ENCODE results near the gene ITPR1.

The ITPR1 gene

GRCh38 chr3:4546346-4547178 is 53.4 kb downstream of the ITPR1 start:
- Histone ChIP-seq H3K27ac (ENCODE audit: low read depth, low read length) (no peak overlapping the region), H3K4me1 (ENCODE audit: insufficient read depth, low read length) (peaks cover 15% of the 10 kb centered on the region)

GRCh38 chr3:4547799-4548198 is 54.7 kb downstream of the ITPR1 start:
- Histone ChIP-seq H3K27me3 (ENCODE audit: control insufficient read depth in 1 of 2, insufficient read depth in 2 of 2, low read length in 2 of 2) (no peaks in the 10 kb centered on the region), H3K9me3 (ENCODE audit: low read length) (no peaks in the 10 kb centered on the region), H3K27ac (ENCODE audit: low read depth, low read length) (no peak overlapping the region), H3K4me1 (ENCODE audit: insufficient read depth, low read length) (peaks cover 15% of the 10 kb centered on the region), H3K36me3 (ENCODE audit: insufficient read depth, low read length) (no peaks in the 10 kb centered on the region), H3K4me3 (ENCODE audit: low read depth in 1 of 2, low read length in 2 of 2) (no peak overlapping the region), H3K9ac (ENCODE audit: low read length) (no peak overlapping the region)

More at GRCh38 chr3:4546346-4547178, 53.4 kb downstream of the ITPR1 start:
- no peak overlapping the region for H3K4me3 ChIP-seq (ENCODE audit: low read depth in 1 of 2, low read length in 2 of 2)
- H3K27me3 ChIP-seq (ENCODE audit: control insufficient read depth in 1 of 2, insufficient read depth in 2 of 2, low read length in 2 of 2): no peaks in the 10 kb centered on the region
- no peak overlapping the region for H3K9ac ChIP-seq (ENCODE audit: low read length)
- H3K9me3 ChIP-seq (ENCODE audit: low read length): no peaks in the 10 kb centered on the region
- no peaks in the 10 kb centered on the region for H3K36me3 ChIP-seq (ENCODE audit: insufficient read depth, low read length)

DNA sequence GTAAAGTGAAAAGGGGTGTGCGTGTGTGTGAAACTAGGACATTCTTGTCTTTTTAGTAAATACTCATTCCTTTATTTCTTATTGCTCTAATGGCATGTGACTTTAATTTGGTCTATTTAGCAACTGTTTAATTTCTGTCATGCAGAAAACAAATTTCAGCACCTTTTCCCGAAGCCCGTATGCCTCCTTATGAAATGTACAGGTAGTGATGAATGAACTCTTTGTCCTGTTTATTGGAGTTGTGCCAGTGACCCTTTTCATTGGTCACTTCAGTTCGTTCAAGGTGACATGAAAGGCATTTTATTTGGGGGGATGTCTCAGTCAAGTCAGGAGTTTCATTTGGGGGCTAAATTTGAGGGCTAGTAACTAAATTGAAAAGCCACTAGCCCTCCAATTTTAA is 55.2 kb downstream of the ITPR1 start:
- Histone ChIP-seq H3K4me3 (ENCODE audit: low read depth in 1 of 2, low read length in 2 of 2) (no peak overlapping the region), H3K9ac (ENCODE audit: low read length) (no peak overlapping the region), H3K27me3 (ENCODE audit: control insufficient read depth in 1 of 2, insufficient read depth in 2 of 2, low read length in 2 of 2) (no peaks in the 10 kb centered on the region), H3K4me1 (ENCODE audit: insufficient read depth, low read length) (peaks cover 15% of the 10 kb centered on the region), H3K9me3 (ENCODE audit: low read length) (no peaks in the 10 kb centered on the region), H3K27ac (ENCODE audit: low read depth, low read length) (no peak overlapping the region), H3K36me3 (ENCODE audit: insufficient read depth, low read length) (no peaks in the 10 kb centered on the region)

DNA sequence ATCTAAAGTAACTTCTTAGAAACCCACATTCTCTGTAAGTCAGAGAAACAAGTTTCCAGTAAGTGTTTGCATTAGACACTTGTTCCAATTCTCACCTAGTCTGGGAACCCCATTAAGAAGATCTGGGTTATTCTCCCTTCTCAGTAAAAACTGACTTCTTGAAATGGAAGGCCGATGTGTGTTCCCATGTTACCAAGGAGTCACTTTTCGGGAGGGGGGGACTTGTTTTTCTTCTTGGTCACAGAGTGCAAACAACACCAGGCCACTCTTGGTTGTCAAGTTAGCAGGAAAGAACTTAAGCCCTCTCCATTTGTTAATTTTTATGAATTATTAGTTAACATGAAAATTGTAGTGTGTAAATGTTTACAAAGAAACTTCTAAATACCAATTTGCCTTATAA is 55.6 kb downstream of the ITPR1 start:
- Histone ChIP-seq H3K9ac (ENCODE audit: low read length) (no peak overlapping the region), H3K4me1 (ENCODE audit: insufficient read depth, low read length) (peaks cover 15% of the 10 kb centered on the region), H3K4me3 (ENCODE audit: low read depth in 1 of 2, low read length in 2 of 2) (no peak overlapping the region), H3K27me3 (ENCODE audit: control insufficient read depth in 1 of 2, insufficient read depth in 2 of 2, low read length in 2 of 2) (no peaks in the 10 kb centered on the region), H3K9me3 (ENCODE audit: low read length) (no peaks in the 10 kb centered on the region), H3K36me3 (ENCODE audit: insufficient read depth, low read length) (no peaks in the 10 kb centered on the region), H3K27ac (ENCODE audit: low read depth, low read length) (no peak overlapping the region)

DNA sequence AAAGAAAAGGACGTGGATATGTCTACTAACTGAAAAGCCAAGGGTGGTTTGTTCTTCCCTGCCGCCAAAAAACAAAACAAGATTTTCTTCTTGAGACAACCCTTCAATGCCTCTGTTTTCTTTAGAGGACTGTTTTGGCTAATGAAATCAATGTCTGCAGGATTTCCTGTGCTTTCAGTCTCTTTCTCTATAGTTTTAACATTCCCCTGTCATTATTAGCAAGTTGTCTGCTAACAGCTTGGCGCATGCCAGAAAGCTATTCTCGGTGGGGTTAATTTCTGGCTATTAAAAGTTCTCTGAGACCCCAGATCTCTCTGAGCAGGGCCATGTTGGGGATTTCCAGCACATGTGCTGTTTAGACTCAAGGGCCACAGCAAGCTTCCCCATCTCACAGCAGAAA is 56.7 kb downstream of the ITPR1 start:
- no peaks in the 10 kb centered on the region for H3K27me3 ChIP-seq (ENCODE audit: control insufficient read depth in 1 of 2, insufficient read depth in 2 of 2, low read length in 2 of 2)
- peaks cover 15% of the 10 kb centered on the region for H3K4me1 ChIP-seq (ENCODE audit: insufficient read depth, low read length)
- no peaks in the 10 kb centered on the region for H3K9me3 ChIP-seq (ENCODE audit: low read length)
- no peaks in the 10 kb centered on the region for H3K36me3 ChIP-seq (ENCODE audit: insufficient read depth, low read length)
- H3K27ac ChIP-seq (ENCODE audit: low read depth, low read length): no peak overlapping the region
- H3K4me3 ChIP-seq (ENCODE audit: low read depth in 1 of 2, low read length in 2 of 2): no peak overlapping the region
- H3K9ac ChIP-seq (ENCODE audit: low read length): no peak overlapping the region

DNA sequence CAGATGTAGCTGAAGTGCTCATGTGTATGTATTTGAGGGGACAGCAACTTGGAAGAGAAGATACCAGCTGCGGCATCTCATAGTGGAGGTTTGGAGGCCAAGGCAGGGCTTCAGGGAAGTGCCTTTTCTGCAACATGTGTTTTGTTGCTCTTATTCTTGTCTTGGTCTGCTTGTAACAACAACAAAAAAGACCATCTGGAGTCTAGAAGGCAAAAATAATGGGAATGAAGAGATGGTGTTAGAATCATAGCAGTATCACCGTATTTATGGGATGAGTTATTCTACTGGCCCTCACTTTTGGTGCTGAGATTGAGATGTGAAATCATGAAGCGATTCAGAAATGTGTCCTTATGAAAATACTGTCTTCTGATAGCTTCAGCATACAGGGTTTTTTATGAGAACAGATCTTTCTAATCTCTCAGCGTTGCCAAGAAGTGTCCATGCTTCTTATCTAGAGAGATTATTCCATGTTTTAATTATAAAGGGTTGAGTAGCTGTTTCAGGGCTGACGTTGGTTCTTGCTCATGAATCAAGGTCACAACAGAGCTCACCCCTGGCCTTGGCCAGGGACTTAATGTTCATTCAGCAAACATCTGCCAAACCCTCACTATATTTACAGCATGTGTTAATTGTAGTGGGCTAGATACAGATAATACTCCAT is 58.0 kb downstream of the ITPR1 start:
- Histone ChIP-seq H3K4me3 (ENCODE audit: low read depth in 1 of 2, low read length in 2 of 2) (no peak overlapping the region), H3K9ac (ENCODE audit: low read length) (no peak overlapping the region), H3K36me3 (ENCODE audit: insufficient read depth, low read length) (no peaks in the 10 kb centered on the region), H3K27me3 (ENCODE audit: control insufficient read depth in 1 of 2, insufficient read depth in 2 of 2, low read length in 2 of 2) (no peaks in the 10 kb centered on the region), H3K27ac (ENCODE audit: low read depth, low read length) (no peak overlapping the region), H3K4me1 (ENCODE audit: insufficient read depth, low read length) (peaks cover 13% of the 10 kb centered on the region), H3K9me3 (ENCODE audit: low read length) (no peaks in the 10 kb centered on the region)

DNA sequence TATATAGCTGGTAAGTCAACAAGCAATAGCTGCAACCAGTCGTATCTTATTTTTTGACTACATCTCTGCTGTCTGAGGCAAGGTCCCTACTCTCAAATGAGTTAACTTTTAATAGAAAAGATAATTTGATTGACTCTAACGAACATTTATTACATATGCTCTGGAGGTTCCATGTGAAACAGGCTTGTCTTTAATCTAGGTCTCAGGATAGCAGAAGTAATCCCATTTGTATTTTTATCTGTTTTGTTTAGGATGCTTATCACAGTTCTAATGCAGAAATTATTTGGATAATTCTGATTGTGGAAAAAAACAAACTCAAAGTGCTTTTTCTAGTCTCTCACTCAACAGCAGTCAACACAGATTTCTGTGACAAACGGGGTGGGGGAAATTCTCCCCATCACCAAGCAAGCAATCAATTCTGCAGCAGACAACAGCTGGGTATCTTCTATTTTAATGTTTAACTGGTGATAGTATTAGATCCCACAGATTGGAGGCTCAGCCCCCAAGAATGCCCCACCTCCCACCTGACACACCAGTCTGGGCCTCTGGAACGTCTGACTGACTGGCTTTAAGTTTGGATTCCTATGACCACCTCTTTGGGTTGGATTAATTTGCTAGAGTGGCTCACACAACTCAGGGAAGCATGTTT is 58.8 kb downstream of the ITPR1 start:
- no peaks in the 10 kb centered on the region for H3K36me3 ChIP-seq (ENCODE audit: insufficient read depth, low read length)
- no peak overlapping the region for H3K9ac ChIP-seq (ENCODE audit: low read length)
- H3K27ac ChIP-seq (ENCODE audit: low read depth, low read length): no peak overlapping the region
- H3K4me3 ChIP-seq (ENCODE audit: low read depth in 1 of 2, low read length in 2 of 2): no peak overlapping the region
- H3K27me3 ChIP-seq (ENCODE audit: control insufficient read depth in 1 of 2, insufficient read depth in 2 of 2, low read length in 2 of 2): no peaks in the 10 kb centered on the region
- H3K4me1 ChIP-seq (ENCODE audit: insufficient read depth, low read length): peaks cover 7% of the 10 kb centered on the region
- no peaks in the 10 kb centered on the region for H3K9me3 ChIP-seq (ENCODE audit: low read length)

GRCh38 chr3:4552811-4553210 is 59.7 kb downstream of the ITPR1 start:
- Histone ChIP-seq H3K9ac (ENCODE audit: low read length) (no peak overlapping the region), H3K36me3 (ENCODE audit: insufficient read depth, low read length) (no peaks in the 10 kb centered on the region), H3K9me3 (ENCODE audit: low read length) (no peaks in the 10 kb centered on the region), H3K27me3 (ENCODE audit: control insufficient read depth in 1 of 2, insufficient read depth in 2 of 2, low read length in 2 of 2) (no peaks in the 10 kb centered on the region), H3K4me1 (ENCODE audit: insufficient read depth, low read length) (no peaks in the 10 kb centered on the region), H3K4me3 (ENCODE audit: low read depth in 1 of 2, low read length in 2 of 2) (no peak overlapping the region), H3K27ac (ENCODE audit: low read depth, low read length) (no peak overlapping the region)

- Histone ChIP-seq H3K36me3 (ENCODE audit: insufficient read depth, low read length) (no peaks in the 10 kb centered on the region), H3K27me3 (ENCODE audit: control insufficient read depth in 1 of 2, insufficient read depth in 2 of 2, low read length in 2 of 2) (no peaks in the 10 kb centered on the region), H3K9ac (ENCODE audit: low read length) (no peak overlapping the region), H3K27ac (ENCODE audit: low read depth, low read length) (no peak overlapping the region), H3K4me1 (ENCODE audit: insufficient read depth, low read length) (peaks cover 9% of the 10 kb centered on the region), H3K9me3 (ENCODE audit: low read length) (no peaks in the 10 kb centered on the region), H3K4me3 (ENCODE audit: low read depth in 1 of 2, low read length in 2 of 2) (no peak overlapping the region)
These were observed 68.5 kb downstream of the ITPR1 start for GRCh38 chr3:4561661-4562060.

GRCh38 chr3:4562595-4562994 is 69.4 kb downstream of the ITPR1 start:
- no peaks in the 10 kb centered on the region for H3K36me3 ChIP-seq (ENCODE audit: insufficient read depth, low read length)
- no peak overlapping the region for H3K4me3 ChIP-seq (ENCODE audit: low read depth in 1 of 2, low read length in 2 of 2)
- no peak overlapping the region for H3K9ac ChIP-seq (ENCODE audit: low read length)
- no peak overlapping the region for H3K27ac ChIP-seq (ENCODE audit: low read depth, low read length)
- peaks cover 9% of the 10 kb centered on the region for H3K4me1 ChIP-seq (ENCODE audit: insufficient read depth, low read length)
- no peaks in the 10 kb centered on the region for H3K27me3 ChIP-seq (ENCODE audit: control insufficient read depth in 1 of 2, insufficient read depth in 2 of 2, low read length in 2 of 2)
- no peaks in the 10 kb centered on the region for H3K9me3 ChIP-seq (ENCODE audit: low read length)

GRCh38 chr3:4564270-4564669 is 71.1 kb downstream of the ITPR1 start:
- Histone ChIP-seq H3K27me3 (ENCODE audit: control insufficient read depth in 1 of 2, insufficient read depth in 2 of 2, low read length in 2 of 2) (no peaks in the 10 kb centered on the region), H3K27ac (ENCODE audit: low read depth, low read length) (no peak overlapping the region), H3K4me3 (ENCODE audit: low read depth in 1 of 2, low read length in 2 of 2) (no peak overlapping the region), H3K4me1 (ENCODE audit: insufficient read depth, low read length) (peaks cover 9% of the 10 kb centered on the region), H3K9ac (ENCODE audit: low read length) (no peak overlapping the region), H3K9me3 (ENCODE audit: low read length) (no peaks in the 10 kb centered on the region), H3K36me3 (ENCODE audit: insufficient read depth, low read length) (no peaks in the 10 kb centered on the region)
